Activated gamma-delta T cell treated with Interleukin-2 at 50 U/mL for 16 hours (primary cell): ENCODE measurements around the gene PSMA5.

Experiments used
- DNase-seq: peaks from one replicate; pipeline ENCODE4 v3.0.0-alpha.2; 2020

Gene PSMA5

GRCh38 chr1:109367626-109368025, 58.6 kb downstream of the PSMA5 start:
- no peak for DNase-seq

GRCh38 chr1:109365642-109366204, 60.5 kb downstream of the PSMA5 start:
- no peak for DNase-seq

- no peak for DNase-seq
Observed at GRCh38 chr1:109361649-109362048, 64.6 kb downstream of the PSMA5 start.

- DNase-seq = no peak
Observed at GRCh38 chr1:109361069-109361468, 65.2 kb downstream of the PSMA5 start.

GRCh38 chr1:109357616-109358015, 68.6 kb downstream of the PSMA5 start:
- no peak for DNase-seq

- DNase-seq = no peak
Observed at GRCh38 chr1:109356915-109357314, 69.3 kb downstream of the PSMA5 start.

- no peak for DNase-seq
Observed at GRCh38 chr1:109356505-109356904, 69.7 kb downstream of the PSMA5 start.

GRCh38 chr1:109354929-109355328, 71.3 kb downstream of the PSMA5 start:
- no peak for DNase-seq

GRCh38 chr1:109351457-109351856, 74.8 kb downstream of the PSMA5 start:
- DNase-seq = no peak

- DNase-seq = no peak
Observed at GRCh38 chr1:109350655-109351054, 75.6 kb downstream of the PSMA5 start.

- DNase-seq = no peak
Observed at GRCh38 chr1:109350182-109350581, 76.1 kb downstream of the PSMA5 start.
